Osteocyte (in vitro differentiated cells): ENCODE measurements around the gene GMPPB. TPM values are rescaled to one million over a fixed set of nuclear protein-coding genes. Genes with fewer than 3 reads are reported as not detected.
"Not testable (repeated sequence)": the region's sequence is repeated elsewhere in the genome, so short reads cannot be mapped to it uniquely, and the experiment has no call there.

Experiments
- DNase-seq: peaks from one replicate; pipeline ENCODE4 v3.0.0; 2021; ENCODE audit warnings: mixed read lengths; ENCODE audit not compliant: unreplicated experiment; ENCODE audit errors: extremely low spot score
- H3K27ac Mint-ChIP-seq: one replicate; pipeline ENCODE4 v1.8.0; 2021; ENCODE audit warnings: mild to moderate bottlenecking, mixed read lengths; ENCODE audit not compliant: unreplicated experiment
- H3K27me3 Mint-ChIP-seq: one replicate; pipeline ENCODE4 v1.8.0; 2021; ENCODE audit warnings: mixed read lengths; ENCODE audit not compliant: unreplicated experiment
- H3K36me3 Mint-ChIP-seq: one replicate; pipeline ENCODE4 v1.8.0; 2021; ENCODE audit warnings: mixed read lengths; ENCODE audit not compliant: unreplicated experiment
- H3K4me1 Mint-ChIP-seq: one replicate; pipeline ENCODE4 v1.8.0; 2021; ENCODE audit warnings: mixed read lengths; ENCODE audit not compliant: unreplicated experiment
- H3K4me3 Mint-ChIP-seq: one replicate; pipeline ENCODE4 v1.8.0; 2021; ENCODE audit warnings: mild to moderate bottlenecking, moderate library complexity, mixed read lengths; ENCODE audit not compliant: unreplicated experiment
- H3K9me3 Mint-ChIP-seq: one replicate; pipeline ENCODE4 v1.8.0; 2021; ENCODE audit warnings: mixed read lengths; ENCODE audit not compliant: unreplicated experiment
- total RNA-seq: library from RNA; stranded (reverse); gene quantifications from 2 replicates; pipeline ENCODE4 v1.2.1, GENCODE V29; 2021
- TF ChIP-seq, protein P1 (sequence below): fragments of 200-600 bp; sonication (generic); IDR thresholded peaks from 2 replicates; pipeline ENCODE4 v1.5.0; 2021; ENCODE audit warnings: antibody characterized with exemption, mild to moderate bottlenecking, moderate library complexity

Gene GMPPB
- total RNA-seq, 1 donor from 2014 or later: 27.5 TPM

- no peak for DNase-seq
- H3K4me3 Mint-ChIP-seq: no peak overlapping the region
- no peaks in the 10 kb centered on the region for H3K27me3 Mint-ChIP-seq
- H3K9me3 Mint-ChIP-seq: no peaks in the 10 kb centered on the region
- peaks cover 30% of the 10 kb centered on the region for H3K4me1 Mint-ChIP-seq
- no peak overlapping the region for H3K27ac Mint-ChIP-seq
- peaks cover 2% of the 10 kb centered on the region for H3K36me3 Mint-ChIP-seq
- TF ChIP-seq, protein P1, sequence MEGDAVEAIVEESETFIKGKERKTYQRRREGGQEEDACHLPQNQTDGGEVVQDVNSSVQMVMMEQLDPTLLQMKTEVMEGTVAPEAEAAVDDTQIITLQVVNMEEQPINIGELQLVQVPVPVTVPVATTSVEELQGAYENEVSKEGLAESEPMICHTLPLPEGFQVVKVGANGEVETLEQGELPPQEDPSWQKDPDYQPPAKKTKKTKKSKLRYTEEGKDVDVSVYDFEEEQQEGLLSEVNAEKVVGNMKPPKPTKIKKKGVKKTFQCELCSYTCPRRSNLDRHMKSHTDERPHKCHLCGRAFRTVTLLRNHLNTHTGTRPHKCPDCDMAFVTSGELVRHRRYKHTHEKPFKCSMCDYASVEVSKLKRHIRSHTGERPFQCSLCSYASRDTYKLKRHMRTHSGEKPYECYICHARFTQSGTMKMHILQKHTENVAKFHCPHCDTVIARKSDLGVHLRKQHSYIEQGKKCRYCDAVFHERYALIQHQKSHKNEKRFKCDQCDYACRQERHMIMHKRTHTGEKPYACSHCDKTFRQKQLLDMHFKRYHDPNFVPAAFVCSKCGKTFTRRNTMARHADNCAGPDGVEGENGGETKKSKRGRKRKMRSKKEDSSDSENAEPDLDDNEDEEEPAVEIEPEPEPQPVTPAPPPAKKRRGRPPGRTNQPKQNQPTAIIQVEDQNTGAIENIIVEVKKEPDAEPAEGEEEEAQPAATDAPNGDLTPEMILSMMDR: no peak
Observed at GRCh38 chr3:49754536-49754935, 30.8 kb upstream of the GMPPB start.

GRCh38 chr3:49751501-49751900, 27.8 kb upstream of the GMPPB start:
- H3K9me3 Mint-ChIP-seq: no peaks in the 10 kb centered on the region
- TF ChIP-seq, protein P1: no peak
- no peaks in the 10 kb centered on the region for H3K27me3 Mint-ChIP-seq
- DNase-seq: no peak
- H3K4me3 Mint-ChIP-seq: no peak overlapping the region
- H3K4me1 Mint-ChIP-seq: peaks cover 51% of the 10 kb centered on the region
- no peak overlapping the region for H3K27ac Mint-ChIP-seq
- peaks cover 11% of the 10 kb centered on the region for H3K36me3 Mint-ChIP-seq

DNA sequence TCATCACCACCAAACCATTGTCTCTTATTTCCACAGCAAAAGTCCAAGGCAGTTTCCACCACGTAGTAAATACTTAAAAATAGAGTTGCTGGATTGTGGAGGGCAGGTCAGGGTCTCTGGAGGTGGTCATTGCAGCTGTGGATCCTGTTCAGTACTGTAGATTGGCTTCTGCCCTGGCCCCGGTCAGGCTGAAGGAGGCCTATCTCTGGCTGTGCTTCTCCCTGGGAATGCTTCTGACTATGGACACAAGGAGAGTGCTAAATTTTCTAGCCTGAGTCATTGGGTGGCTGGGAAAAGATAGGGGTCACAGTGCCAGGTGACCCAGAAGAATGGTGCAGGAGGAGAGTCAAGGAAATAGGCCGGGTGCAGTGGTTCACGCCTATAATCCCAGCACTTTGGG, 26.3 kb upstream of the GMPPB start:
- TF ChIP-seq, protein P1: no peak
- DNase-seq: peak; percentile 51
- Mint-ChIP-seq H3K9me3 (no peaks in the 10 kb centered on the region), H3K36me3 (peaks cover 12% of the 10 kb centered on the region), H3K4me1 (peaks cover 52% of the 10 kb centered on the region), H3K27ac (peak overlapping the region; percentile 56), H3K4me3 (no peak overlapping the region), H3K27me3 (no peaks in the 10 kb centered on the region)

GRCh38 chr3:49748874-49749273, 25.1 kb upstream of the GMPPB start:
- Mint-ChIP-seq H3K36me3 (peaks cover 15% of the 10 kb centered on the region), H3K27ac (peak overlapping the region; percentile 15), H3K4me1 (peaks cover 50% of the 10 kb centered on the region)
- not testable (repeated sequence) for H3K4me3 Mint-ChIP-seq, H3K9me3 Mint-ChIP-seq, DNase-seq, H3K27me3 Mint-ChIP-seq

GRCh38 chr3:49747792-49748480, 24.2 kb upstream of the GMPPB start:
- no peak overlapping the region for H3K4me3 Mint-ChIP-seq
- peak overlapping the region; percentile 80 for H3K27ac Mint-ChIP-seq
- H3K27me3 Mint-ChIP-seq: no peaks in the 10 kb centered on the region
- peaks cover 43% of the 10 kb centered on the region for H3K4me1 Mint-ChIP-seq
- peak; percentile 63 for DNase-seq
- peaks cover 13% of the 10 kb centered on the region for H3K36me3 Mint-ChIP-seq
- TF ChIP-seq, protein P1: no peak
- no peaks in the 10 kb centered on the region for H3K9me3 Mint-ChIP-seq
